Esophagus squamous epithelium (tissue), 5 donors: ENCODE data around the gene OBSCN. TPM values are rescaled to one million over a fixed set of nuclear protein-coding genes. Genes with fewer than 3 reads are reported as not detected.

Source experiments
- DNase-seq: peaks from one replicate; lab custom pipeline; 2025; lab: John Stamatoyannopoulos, UW
- H3K27ac ChIP-seq, 4 donors: fragments of 200-600 bp; sonication (generic); one replicate each; pipeline ENCODE4 v1.5.1; 2016 to 2019; ENCODE audit warnings: mild to moderate bottlenecking in 1 of 4
- H3K27me3 ChIP-seq, 4 donors: fragments of 200-600 bp; sonication (generic); 1 replicate in 3 of 4; 2 replicates in 1 of 4; pipeline versions ENCODE4 v1.5.1 to v1.6.0; 2017 to 2021; ENCODE audit warnings: antibody characterized with exemption in 1 of 4
- H3K36me3 ChIP-seq, 3 donors: fragments of 200-600 bp; sonication (generic); one replicate each; pipeline ENCODE4 v1.5.1; 2016 to 2019
- H3K4me1 ChIP-seq, 3 donors: fragments of 200-600 bp; sonication (generic); one replicate each; pipeline ENCODE4 v1.5.1; 2017 to 2019
- H3K4me3 ChIP-seq, 4 donors: fragments of 200-600 bp; sonication (generic); 1 replicate in 3 of 4; 2 replicates in 1 of 4; pipeline ENCODE4 v1.5.1; 2016 to 2019; ENCODE audit warnings: mild to moderate bottlenecking in 2 of 4, moderate library complexity in 1 of 4
- H3K9me3 ChIP-seq, 3 donors: fragments of 200-600 bp; sonication (generic); one replicate each; pipeline ENCODE4 v1.5.1; 2016 to 2019
- CTCF ChIP-seq, 6 experiments: fragments of 450-650 bp in 4 of 6; fragments of 200-600 bp in 2 of 6; sonication (generic) in 2 of 6; IDR thresholded peaks; one replicate each; pipeline ENCODE4 v1.5.1; 2016 to 2019; ENCODE audit warnings: antibody characterized with exemption in 6 of 6, mild to moderate bottlenecking in 4 of 6, moderate library complexity in 4 of 6
- POLR2A ChIP-seq, 4 donors: fragments of 450-650 bp; IDR thresholded peaks; one replicate each; pipeline ENCODE4 v1.6.1; 2017; ENCODE audit warnings: antibody characterized with exemption in 4 of 4, mild to moderate bottlenecking in 4 of 4, moderate library complexity in 3 of 4
- WGBS, 2 donors: methylation state at CpG; one replicate each; pipeline ENCODE4 v1.1.5; 2018; 5-methylcytosine and 5-hydroxymethylcytosine counted together
- intact Hi-C: fragments of 100-400 bp; cut with DNase I; formaldehyde crosslinking; loops from one replicate; pipeline ENCODE4 v1.15.0; 2022
- total RNA-seq, 4 donors: library from RNA; depleted of rRNA; stranded (reverse); fragments of >200 nt; gene quantifications; one replicate each; pipeline ENCODE4 v1.1.0, GENCODE V29; 2016
- donor health status: DM: yes; HTN: yes; CAD: no.

Gene OBSCN
- total RNA-seq, 4 donors from 2014 or later: 4.0 to 53.2 (median 13.8) TPM

GRCh38 chr1:228299901-228300300 is 92.1 kb downstream of the OBSCN start:
- Histone ChIP-seq H3K27ac (no peak overlapping the region), H3K36me3 (peaks cover 0 to 59% (median 0%) of the 10 kb centered on the region in 3 donors), H3K4me3 (no peak overlapping the region), H3K27me3 (no peaks in the 10 kb centered on the region), H3K4me1 (no peaks in the 10 kb centered on the region), H3K9me3 (peaks cover 0 to 28% (median 19%) of the 10 kb centered on the region in 3 donors)
- intact Hi-C loops: no loop called here
- 75 to 78% methylated on average over 5 of the region's 7 CpGs for WGBS, 2 donors
- DNase-seq: no peak
- TF ChIP-seq POLR2A (IDR thresholded peaks at IDR 0.05) (no peak), CTCF (IDR thresholded peaks at IDR 0.05) (no peak)

GRCh38 chr1:228302086-228302485 is 94.2 kb downstream of the OBSCN start:
- H3K36me3 ChIP-seq: peaks cover 0 to 56% (median 0%) of the 10 kb centered on the region in 3 donors
- no peak overlapping the region for H3K27ac ChIP-seq
- TF ChIP-seq POLR2A (IDR thresholded peaks at IDR 0.05): no peak
- no peak for TF ChIP-seq CTCF (IDR thresholded peaks at IDR 0.05)
- no peak for DNase-seq
- intact Hi-C loops: no loop called here
- 87% methylated on average over 4 of the region's 4 CpGs for WGBS, 2 donors
- H3K9me3 ChIP-seq: peaks cover 0 to 28% (median 19%) of the 10 kb centered on the region in 3 donors
- no peaks in the 10 kb centered on the region for H3K27me3 ChIP-seq
- H3K4me1 ChIP-seq: no peaks in the 10 kb centered on the region
- no peak overlapping the region for H3K4me3 ChIP-seq

- TF ChIP-seq POLR2A (IDR thresholded peaks at IDR 0.05) (no peak), CTCF (IDR thresholded peaks at IDR 0.05) (no peak)
- Histone ChIP-seq H3K9me3 (peaks cover 0 to 28% (median 19%) of the 10 kb centered on the region in 3 donors), H3K27me3 (no peaks in the 10 kb centered on the region), H3K4me3 (no peak overlapping the region), H3K27ac (no peak overlapping the region), H3K4me1 (no peaks in the 10 kb centered on the region), H3K36me3 (peaks cover 0 to 49% (median 0%) of the 10 kb centered on the region in 3 donors)
- intact Hi-C loops: no loop called here
- DNase-seq: no peak
- 83 to 95% methylated on average over 1 to 8 of the region's 9 CpGs for WGBS, 2 donors
Measured at GRCh38 chr1:228303596-228303995, 95.8 kb downstream of the OBSCN start.

- peaks cover 0 to 43% (median 0%) of the 10 kb centered on the region in 3 donors for H3K36me3 ChIP-seq
- H3K27me3 ChIP-seq: peaks cover 0 to 3% (median 0%) of the 10 kb centered on the region in 4 donors
- intact Hi-C loops: no loop called here
- no peak for DNase-seq
- H3K4me1 ChIP-seq: no peaks in the 10 kb centered on the region
- peaks cover 0 to 28% (median 19%) of the 10 kb centered on the region in 3 donors for H3K9me3 ChIP-seq
- 64 to 82% methylated on average over 3 to 6 of the region's 8 CpGs for WGBS, 2 donors
- TF ChIP-seq POLR2A (IDR thresholded peaks at IDR 0.05): no peak
- no peak for TF ChIP-seq CTCF (IDR thresholded peaks at IDR 0.05)
- no peak overlapping the region for H3K27ac ChIP-seq
- H3K4me3 ChIP-seq: no peak overlapping the region
Measured at GRCh38 chr1:228304225-228304624, 96.4 kb downstream of the OBSCN start.

GRCh38 chr1:228304766-228305395 is 97.0 kb downstream of the OBSCN start:
- TF ChIP-seq CTCF (IDR thresholded peaks at IDR 0.05): no peak
- no peak for TF ChIP-seq POLR2A (IDR thresholded peaks at IDR 0.05)
- DNase-seq: no peak
- H3K27me3 ChIP-seq: peaks cover 0 to 4% (median 0%) of the 10 kb centered on the region in 4 donors
- peaks cover 0 to 28% (median 19%) of the 10 kb centered on the region in 3 donors for H3K9me3 ChIP-seq
- H3K36me3 ChIP-seq: peaks cover 0 to 38% (median 0%) of the 10 kb centered on the region in 3 donors
- H3K27ac ChIP-seq: no peak overlapping the region
- intact Hi-C loops: no loop called here
- no peak overlapping the region for H3K4me3 ChIP-seq
- no peaks in the 10 kb centered on the region for H3K4me1 ChIP-seq
- 70 to 85% methylated on average over 6 of the region's 6 CpGs for WGBS, 2 donors
